HG02943 (cell line): ENCODE data around the gene CACNA2D2.

Experiments
- ATAC-seq: cut with Tn5 transposase; IDR thresholded peaks from one replicate; pipeline ENCODE4 v1.9.1; 2021; ENCODE audit warnings: mild to moderate bottlenecking, low read depth, moderate library complexity; ENCODE audit not compliant: unreplicated experiment

CACNA2D2 gene

DNA sequence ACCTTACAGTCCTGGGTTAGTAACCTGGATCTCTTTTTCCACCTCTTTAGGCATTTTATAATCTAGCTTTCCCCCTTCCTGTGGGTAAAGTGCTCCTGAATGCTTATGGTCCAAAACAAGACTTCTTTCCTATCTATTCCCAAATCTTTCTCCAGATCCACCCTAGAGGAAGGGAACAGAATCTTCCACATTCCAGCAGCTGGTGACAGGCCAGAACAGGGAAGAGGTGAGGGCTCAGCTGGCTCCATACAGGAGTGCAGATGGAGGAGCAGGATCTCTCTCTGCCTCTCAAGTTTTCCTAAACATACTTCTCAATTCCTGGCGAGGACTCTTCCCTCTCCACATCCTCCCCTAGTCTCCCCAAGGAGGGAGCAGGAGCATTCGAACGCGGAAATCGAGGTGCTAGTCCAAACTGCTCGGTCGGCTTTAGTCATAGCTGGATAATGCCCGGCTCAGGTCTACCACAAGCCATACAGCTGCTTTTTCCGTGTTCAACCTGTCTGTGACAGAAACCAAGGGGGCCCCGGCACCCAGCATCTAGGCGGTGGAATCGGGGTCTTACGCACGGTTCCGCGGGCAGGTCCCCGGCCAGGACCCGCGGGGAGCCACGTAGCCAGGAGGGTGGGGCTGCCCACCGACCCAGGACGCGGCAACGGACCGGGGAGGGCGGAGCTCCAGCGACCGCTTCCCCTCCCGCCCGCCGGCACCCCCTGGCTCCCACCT is 166.8 kb downstream of the CACNA2D2 start:
- ATAC-seq, result peak; percentile 31

DNA sequence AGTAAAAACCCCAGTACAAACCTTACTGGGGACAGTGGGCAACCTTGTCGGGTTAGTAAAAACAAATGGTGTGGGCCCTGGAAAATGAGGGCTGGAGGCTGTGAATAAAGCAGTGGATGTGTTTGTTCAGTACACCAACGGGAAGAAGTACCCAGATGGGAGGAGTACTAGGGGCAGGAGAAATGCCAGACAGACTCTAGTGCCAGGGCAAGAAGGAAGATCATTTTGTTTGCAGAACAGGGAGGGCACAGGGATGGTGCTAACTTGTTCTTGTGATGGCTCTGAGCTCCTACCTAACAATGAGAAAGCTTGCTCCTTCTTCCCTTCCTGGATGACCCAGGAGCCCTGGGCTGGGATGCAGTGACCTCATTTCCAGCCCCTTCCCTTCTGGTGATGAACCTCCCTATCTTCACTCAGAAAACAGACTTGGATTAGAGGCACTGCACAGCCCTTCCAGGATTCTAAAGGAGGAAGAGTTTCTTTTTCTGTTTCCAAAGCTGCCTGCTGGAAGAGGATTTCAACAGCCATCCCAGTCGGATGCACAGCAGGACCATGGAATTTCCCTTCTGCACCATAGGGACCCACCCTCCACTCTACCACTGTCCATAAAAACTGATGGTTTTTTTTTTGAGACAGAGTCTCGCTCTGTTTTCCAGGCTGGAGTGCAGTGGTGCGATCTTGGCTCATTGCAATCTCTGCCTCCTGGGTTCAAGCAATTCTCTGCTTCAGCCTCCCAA is 168.9 kb downstream of the CACNA2D2 start:
- ATAC-seq, result no peak

DNA sequence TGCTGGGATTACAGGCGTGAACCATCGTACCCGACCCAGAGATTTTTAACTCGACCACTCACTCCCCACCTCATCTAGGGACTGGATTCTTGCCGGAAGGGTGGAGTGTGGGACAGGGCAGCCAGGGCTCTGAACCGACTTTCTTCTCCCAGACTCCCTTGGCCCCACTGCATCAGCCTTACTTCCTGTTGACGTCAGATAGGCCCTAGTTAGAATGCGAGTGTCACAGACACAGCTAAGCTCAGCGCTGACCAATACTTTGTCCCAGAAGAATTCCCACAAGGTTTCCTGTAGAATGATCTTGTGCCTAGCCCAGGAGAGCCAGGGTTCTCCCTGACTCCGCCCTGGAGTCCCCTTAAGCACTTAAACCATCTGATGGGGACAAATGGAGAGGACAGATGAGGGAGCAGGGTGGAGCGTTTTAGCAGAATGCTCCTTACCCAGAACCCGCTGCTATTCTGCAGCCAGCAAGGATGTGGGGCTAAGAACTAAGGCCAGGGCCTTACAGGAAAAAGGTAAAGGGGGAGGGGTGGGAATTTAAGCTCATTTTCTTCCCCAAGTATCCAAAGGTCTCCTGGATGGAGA is 169.6 kb downstream of the CACNA2D2 start:
- ATAC-seq, result no peak

DNA sequence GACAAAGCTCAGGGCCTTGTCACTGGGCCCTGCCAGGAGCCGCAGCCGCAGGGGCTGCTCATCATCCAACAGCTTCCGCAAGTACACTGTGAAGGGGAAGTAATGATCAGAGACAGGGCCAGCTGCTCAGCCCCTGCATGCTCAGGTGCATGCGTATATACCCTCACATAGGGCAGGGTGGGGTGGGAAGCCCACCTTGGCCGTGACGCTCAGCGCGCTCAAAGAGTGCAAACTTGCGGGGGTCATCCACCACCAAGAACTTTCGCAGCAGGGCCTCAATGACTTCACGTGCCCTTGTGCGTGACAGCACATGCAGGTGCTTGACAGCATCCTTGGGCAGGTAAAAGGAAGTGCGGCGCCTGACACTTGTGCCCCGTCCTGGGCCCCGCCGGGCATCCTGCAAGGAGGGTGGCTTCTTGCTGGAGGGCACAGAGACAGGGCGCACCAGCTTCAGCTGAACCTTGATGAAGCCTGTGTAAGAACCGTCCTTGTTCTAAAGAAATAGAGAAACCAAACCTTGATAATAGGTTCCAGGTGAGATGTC is 172.0 kb downstream of the CACNA2D2 start:
- ATAC-seq, result no peak

DNA sequence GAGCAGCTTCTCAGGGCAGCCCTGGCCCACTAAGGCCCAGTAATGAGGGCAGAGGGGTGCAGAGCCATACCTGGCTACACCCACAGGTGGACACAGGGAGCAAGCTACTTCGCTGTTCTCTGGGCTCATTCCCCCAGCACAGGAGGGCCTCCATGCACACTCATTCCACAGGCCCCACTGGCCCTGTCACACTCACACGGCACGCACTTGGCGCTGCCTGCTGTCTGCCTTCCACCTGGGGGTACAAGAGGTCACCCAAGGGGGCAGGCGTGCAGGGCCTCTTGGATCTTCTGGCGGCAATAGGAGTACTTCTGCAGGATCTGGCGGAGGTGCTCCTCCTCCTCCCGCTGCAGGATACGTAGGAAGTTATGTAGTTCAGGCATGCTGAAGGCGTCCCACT is 173.1 kb downstream of the CACNA2D2 start:
- no peak for ATAC-seq

DNA sequence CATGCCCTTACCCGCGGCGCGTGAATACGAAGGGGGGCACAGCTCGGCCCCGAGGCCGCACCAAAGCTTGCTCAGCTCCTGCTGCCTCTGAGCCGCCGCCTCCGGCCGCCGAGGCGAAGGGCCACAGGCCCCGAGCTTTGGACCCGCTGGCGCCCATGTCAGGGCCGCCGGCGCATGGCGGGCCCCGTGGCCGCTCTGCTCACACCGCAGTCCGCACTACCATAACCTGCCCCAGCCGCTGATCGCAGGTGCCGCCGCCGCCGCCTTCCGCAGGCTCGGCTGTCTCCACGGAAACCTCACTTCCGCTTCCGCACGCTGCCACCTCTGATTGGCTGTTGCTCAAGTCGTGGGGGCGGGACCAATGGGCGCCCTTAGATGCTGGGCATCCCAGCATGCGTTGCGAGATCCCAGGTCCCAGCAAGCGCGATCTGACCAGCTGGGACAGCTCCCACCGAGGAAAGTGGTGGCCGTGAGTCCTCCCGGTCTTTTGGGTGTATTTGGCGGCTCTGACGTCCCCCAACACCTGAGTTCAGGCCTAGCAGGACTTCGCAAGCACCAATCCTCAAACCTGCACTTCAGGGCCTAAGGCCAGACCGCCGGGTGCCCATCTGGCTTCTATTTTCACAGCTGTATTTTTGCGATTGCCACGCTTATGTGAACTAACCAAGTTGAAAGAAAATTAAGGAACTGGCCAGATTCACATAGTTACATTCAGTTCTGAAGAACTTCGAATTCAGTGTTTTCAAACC is 175.3 kb downstream of the CACNA2D2 start, which contains the start of gene TUSC2:
TUSC2 (minus strand) TSS at position 281 of the 749 bp plus-strand sequence; CDS start at position 157, 124 bp downstream.
- peak; percentile 87 for ATAC-seq

DNA sequence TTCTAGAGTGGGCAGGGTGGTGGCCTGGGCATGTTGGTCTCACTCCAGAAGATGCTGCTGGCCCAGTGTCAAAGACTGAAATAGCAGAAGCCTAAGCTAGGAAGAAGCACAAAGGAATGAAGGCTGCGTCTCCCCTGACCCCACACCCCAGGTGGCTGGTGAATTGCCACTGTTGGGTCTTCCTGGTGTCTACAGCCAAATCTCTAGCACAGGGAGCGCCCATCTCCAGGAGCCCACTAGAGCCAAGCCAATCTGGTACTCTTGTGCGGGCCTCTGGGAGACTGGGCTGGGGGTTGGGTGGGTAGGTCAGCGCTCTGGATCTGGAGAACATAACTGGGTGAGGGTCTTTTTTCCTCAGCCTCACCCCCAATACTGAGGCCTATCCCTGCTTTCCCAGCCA is 176.3 kb downstream of the CACNA2D2 start:
- no peak for ATAC-seq

DNA sequence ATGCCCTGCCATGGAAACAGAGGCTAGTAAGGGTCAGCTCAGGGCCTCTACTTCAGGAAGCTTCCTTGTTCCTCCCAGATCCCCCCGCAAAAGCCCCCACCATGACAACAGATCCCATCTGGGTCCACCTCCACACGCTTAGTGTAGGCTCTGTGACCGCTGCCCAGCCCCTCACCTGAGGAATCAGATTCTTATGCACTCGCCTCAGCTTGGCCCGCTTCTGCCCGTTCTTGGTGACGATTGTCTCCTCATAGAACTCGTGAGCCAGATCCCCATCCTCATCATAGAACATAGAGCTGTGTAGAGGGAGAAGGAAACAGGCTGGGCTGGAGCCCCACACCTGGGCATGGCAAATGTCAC is 177.3 kb downstream of the CACNA2D2 start:
- ATAC-seq, result no peak

DNA sequence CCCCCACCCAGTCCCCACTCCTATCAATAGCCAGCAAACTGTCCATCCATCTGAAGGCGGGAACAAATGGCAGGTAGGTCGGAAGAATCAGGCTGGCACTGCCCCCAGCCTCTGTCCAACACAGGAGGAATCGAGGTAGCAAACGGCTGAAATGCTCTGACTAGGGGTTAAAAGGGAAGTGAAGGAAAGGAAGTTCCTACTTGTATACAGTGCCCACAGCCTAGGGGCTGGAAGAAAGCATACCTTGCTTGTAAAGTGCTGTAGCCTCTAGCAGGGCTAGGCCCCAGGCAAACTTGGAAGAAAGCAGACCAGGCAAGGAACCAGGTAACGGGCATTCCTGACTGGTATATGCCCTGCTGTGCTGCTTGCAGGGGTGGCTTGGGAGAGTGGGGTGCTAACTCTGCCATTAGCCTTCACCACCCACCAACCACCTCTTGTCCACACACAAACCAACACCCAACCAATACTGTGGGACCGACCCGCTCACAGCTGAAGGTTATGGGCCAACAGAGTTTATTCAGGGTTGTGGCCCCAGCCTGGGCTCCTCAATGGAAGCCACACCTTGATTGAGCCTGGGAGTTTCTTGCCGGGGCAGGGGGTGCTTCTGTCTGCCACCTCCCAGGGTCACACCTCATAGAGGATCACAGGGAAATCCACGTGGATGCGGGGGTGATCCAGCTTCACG is 177.8 kb downstream of the CACNA2D2 start:
- ATAC-seq, result no peak

DNA sequence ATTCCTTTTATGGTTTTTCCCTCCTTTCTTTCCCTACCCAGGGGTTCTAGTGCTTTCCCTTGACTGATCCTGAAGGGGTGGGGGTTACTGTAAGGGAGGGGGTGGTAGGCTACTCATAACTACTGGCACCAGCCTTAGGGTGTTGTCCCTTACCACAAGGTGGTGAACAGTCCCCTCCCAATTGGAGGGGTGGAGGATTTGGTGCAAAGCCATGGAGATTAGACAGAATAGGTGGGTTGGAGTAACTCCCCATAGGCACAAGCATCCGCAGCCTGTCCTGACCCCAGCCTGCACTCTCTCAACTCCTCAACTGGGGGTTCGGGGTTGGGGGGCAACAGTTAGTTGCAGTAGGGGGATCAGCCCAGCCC is 178.3 kb downstream of the CACNA2D2 start:
- no peak for ATAC-seq

DNA sequence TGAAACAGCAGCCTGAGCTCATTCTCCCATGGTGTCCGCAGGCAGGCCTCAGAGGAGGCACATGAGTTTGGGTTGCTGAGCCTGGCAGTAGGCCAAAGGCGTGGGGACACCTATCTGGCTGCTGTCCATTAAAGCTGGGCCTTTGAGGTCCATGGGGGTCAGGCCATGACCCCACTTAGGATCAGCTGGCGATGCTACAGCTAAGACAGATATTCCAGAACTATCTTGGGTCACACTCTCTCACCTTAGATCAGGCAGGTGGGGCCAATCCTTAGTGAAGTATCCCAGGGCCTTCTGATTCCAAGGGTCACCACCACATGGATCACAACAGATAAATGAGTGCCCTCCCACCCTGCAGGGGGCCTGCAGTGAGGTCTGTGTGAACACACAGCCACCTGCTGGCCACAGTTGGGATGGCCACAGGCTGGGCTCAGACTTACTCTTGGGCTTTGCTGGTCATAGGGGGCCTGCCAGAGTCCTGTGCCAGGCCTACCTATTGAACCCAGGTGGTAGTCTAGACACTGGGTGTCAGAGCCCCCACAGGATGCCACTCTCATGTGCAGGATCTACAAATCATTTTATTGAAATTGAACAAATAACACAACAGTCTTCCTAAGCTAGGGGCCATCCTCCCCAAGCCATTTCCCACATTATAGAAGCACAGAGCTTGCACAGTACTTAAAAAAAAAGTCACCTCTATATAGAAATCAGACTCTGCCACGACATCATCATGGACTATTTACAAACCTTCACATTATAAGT is 178.9 kb downstream of the CACNA2D2 start:
- ATAC-seq, result no peak

DNA sequence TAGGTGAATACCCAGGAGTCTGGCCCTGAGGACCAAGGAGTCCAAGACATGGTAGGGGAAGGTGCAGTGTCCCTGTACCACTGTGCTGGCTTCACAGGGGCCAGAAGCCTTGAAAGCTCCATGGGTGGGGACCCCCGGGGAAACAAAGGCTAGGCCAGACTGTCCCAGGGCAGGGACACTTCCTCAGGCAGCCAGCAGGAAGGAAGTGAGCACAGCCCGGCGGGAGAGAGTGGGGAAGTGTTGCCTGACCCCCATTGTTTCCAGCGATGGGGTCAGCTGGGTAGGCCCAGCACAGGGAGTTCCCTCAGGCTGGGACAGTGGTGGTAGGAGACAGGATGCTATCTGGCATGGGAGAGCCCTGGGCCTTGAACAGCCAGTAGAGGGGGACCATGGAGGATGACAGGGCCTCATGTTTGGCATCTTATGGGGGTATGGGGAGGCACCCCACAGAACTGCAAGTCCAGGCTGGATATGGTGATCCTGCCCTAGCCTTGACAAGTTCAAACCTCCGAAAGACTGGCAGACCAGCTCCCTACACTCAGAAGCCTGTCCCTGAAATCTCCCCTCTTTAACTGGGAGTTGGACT is 179.7 kb downstream of the CACNA2D2 start:
- no peak for ATAC-seq

DNA sequence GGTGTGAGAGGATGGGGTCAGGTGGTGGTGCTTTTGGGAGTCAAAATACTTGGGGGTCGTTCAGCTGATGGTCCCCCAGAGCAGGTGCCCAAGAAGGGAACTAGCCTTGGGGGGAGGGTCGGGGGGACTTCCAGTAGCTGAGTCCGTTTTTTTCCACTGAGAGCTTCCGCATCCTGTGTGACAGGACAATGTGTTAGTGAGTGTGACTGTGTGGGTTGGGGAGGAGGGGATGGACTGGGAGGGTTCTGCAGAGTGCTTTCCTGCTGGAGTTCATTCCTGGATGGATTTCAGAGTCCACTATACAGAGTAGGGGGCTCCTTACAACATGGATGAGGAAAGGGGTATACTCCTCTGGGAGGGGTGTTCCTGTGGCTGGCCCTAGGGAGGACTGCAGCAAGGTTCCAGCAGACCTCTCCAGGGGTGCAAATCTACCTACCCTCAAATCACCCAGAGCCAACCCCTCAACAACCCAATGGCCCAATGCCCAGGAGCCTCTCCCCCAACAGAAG is 180.3 kb downstream of the CACNA2D2 start:
- no peak for ATAC-seq

DNA sequence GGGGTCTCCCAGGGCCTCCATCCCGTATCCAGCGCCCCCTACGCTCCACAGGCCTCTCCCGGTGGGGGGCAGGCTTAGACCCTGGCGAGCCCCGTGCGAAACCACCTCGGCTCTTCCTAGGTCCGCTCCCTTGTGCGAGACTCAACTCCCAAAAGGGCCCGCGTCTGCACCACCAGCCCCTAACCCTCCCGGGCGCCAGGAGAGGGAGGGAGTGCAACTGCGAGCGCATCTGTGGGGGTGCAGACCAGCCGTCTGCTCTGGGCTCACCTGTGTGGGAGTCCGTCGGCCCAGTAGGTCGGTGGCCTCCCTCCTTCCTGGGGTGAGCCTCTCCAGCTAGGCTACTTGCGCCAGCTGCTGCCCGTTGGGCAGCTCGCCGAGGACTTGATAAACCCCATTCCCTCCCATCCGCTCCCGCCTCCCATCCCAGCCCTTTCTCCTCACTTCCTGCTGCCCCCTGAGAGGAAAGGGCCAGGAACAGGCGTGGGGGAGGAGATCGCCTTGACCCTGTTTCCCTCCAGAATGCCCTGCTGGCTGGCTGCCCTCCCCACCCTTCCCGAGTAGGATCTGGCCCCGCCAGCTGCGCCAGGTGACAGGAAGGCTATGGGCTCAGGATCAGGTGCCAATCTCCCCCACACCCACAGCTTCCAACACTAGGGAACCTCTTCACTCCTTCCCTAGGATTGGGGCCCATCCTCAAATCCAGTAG is 180.9 kb downstream of the CACNA2D2 start, which contains the start of gene HYAL2:
HYAL2 (minus strand) TSS at position 360 of the 706 bp plus-strand sequence. CDS start 2,256 bp downstream, outside the sequence.
- ATAC-seq, result no peak

DNA sequence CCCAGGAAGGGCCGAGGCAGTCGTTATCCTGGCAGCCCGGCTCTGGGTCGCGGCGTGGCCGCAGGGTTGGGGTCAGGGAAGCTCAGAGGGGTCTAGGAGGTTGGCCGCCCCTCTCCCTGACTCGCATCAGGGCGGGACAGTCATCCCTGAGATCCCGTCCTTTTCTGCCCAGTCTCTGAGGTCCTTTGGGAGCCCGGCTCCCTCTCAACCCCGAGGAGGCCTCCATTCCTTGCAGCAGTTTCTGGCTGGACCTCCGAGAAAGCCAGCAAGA is 181.4 kb downstream of the CACNA2D2 start:
- no peak for ATAC-seq

DNA sequence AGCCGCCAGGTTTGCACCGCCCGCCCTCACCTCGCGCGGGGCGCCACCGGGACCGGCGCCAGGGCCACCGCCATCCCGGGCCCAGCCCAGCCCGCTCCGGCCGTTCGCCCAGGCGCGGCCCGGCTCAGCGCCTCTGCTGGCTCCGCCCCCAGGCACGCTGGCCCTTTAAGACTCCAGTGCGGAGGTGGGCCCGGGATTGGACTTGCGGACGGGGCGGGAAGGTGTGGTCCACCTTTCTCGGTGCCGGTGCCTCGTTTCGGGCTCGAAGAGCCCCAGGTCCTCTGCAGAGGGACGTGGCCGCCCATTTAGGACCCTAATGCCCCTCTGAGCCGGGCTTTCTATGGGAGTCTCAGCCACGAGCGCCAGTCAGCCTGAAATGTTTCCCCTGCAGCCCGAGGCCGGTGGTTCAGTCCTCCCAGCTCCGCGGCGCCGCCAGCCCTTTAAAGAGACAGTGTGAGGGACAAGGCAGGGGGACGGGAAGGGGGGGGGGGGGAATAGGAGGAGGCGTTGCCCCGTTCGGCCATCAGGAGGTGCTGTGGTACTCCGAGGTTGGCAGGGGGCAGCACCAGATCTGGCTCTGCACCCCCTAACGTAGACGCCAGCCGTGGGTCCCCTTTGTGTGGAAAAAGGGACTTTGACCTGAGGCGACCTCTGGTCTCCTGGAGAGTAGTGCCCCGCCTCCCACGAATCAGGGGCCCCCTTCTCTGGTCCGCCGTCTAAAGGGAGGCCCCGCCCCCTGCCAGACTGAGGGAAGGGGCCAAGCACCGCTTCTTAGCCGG is 181.9 kb downstream of the CACNA2D2 start:
- peak; percentile 77 for ATAC-seq

DNA sequence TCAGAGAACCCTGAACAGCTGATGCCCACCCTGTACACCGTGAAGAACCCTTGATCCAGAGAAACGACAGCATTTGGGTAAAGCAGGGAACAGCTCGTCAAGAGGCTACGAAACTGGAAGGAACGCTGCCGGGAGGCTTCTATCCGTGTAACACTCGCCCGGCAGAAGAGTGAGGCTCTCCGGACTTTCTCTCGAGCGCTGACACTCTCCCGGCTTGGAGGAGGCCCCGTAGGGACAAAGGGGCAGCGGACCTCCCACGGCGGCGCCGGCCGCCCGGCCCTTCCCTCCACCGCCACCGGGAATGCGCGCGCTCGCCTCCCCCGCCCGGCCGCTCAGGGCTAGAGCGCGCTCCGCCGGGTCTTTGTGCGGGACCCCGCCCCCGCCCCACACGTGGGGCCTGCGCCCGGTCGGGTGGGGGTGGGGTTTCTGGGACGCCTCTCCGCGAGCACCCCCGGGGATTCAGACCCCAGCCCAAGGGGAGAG is 182.5 kb downstream of the CACNA2D2 start:
- peak; percentile 39 for ATAC-seq
